Measurements from ENCODE around the gene UROC1.

Gene UROC1

DNA sequence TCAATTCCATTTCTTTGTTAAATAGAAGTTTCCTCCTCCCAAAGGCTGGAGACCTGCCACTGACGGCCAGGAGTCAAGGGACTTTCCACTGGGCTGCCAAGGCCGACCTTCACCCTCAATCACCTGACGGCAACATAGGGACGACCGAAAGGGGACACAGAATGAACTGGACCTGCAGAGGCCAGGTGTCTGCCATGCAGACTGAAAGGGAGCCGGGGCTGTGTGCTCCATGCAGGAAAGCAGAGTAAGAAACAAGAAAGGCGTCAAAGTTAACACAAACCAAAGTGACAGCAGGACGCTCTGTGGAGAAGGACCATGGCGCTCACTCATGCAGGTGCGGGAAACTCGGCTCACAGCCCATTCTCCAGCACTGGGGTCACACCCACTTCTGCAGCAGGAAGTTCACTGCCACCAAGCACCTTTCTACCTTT lies 67.9 kb downstream of the UROC1 start:
- no peak for TF ChIP-seq ZFX (IDR thresholded peaks at IDR 0.05; ENCODE audit: borderline replicate concordance)
- TF ChIP-seq, protein P1, sequence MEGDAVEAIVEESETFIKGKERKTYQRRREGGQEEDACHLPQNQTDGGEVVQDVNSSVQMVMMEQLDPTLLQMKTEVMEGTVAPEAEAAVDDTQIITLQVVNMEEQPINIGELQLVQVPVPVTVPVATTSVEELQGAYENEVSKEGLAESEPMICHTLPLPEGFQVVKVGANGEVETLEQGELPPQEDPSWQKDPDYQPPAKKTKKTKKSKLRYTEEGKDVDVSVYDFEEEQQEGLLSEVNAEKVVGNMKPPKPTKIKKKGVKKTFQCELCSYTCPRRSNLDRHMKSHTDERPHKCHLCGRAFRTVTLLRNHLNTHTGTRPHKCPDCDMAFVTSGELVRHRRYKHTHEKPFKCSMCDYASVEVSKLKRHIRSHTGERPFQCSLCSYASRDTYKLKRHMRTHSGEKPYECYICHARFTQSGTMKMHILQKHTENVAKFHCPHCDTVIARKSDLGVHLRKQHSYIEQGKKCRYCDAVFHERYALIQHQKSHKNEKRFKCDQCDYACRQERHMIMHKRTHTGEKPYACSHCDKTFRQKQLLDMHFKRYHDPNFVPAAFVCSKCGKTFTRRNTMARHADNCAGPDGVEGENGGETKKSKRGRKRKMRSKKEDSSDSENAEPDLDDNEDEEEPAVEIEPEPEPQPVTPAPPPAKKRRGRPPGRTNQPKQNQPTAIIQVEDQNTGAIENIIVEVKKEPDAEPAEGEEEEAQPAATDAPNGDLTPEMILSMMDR (IDR thresholded peaks at IDR 0.05) = no peak
- H3K27ac ChIP-seq = no peak overlapping the region

DNA sequence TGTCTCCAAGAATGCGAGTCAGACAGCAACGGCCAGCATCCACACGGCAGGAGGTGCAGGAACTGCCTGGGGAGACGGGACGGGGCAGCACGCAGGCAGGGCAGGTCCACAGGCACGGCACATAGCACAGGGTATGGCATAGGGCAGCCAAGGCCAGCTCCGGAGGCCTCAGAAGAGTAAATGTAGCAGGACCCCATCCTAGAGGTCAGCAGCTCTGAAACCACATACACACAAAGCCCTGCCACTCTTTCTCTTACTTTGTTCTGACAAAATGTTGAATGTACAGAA lies 68.7 kb downstream of the UROC1 start:
- TF ChIP-seq ZFX (IDR thresholded peaks at IDR 0.05; ENCODE audit: borderline replicate concordance) = no peak
- TF ChIP-seq, protein P1 (IDR thresholded peaks at IDR 0.05) = no peak

GRCh38 chr3:126448136-126448892 lies 69.3 kb downstream of the UROC1 start:
- no peak overlapping the region for H3K27ac ChIP-seq
- no peak for TF ChIP-seq ZFX (IDR thresholded peaks at IDR 0.05; ENCODE audit: borderline replicate concordance)
- TF ChIP-seq, protein P1 (IDR thresholded peaks at IDR 0.05) = no peak

More for the DNA sequence above, 68.7 kb downstream of the UROC1 start:
- H3K27ac ChIP-seq = no peak overlapping the region

DNA sequence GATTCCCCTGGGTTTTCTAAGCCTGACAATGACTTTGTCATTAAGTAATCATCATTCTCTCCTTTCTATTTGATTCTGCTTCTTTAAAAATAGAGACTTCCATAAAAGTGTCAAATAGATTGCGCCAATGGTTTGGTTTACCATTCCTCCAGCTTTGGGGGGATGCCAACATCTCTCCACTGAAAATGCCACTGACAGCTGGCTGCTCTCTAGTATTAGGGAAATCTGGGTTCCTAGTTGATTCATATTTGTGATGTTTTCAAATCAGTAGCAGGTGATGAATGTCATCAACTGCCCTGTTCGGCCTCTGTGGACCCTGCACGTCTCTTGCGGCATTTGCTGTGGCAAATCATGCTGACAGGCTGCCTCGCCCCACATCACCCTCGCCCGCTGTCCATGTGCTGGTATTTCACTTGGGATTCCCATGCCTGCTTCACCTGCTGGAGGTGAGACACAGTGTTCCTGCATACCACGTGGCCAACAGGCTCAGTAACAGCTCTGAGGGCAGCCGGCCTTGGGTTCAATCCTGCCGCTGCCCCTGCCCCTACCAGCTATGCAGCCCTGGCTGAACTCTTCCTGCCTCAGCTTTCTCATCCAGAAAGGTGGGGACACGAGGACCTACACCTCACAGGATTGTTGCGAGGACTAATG lies 70.0 kb downstream of the UROC1 start:
- no peak overlapping the region for H3K27ac ChIP-seq
- TF ChIP-seq, protein P1 (IDR thresholded peaks at IDR 0.05) = no peak
- no peak for TF ChIP-seq ZFX (IDR thresholded peaks at IDR 0.05; ENCODE audit: borderline replicate concordance)

GRCh38 chr3:126446791-126447190 lies 70.8 kb downstream of the UROC1 start:
- H3K27ac ChIP-seq = no peak overlapping the region
- TF ChIP-seq, protein P1 (IDR thresholded peaks at IDR 0.05) = no peak
- no peak for TF ChIP-seq ZFX (IDR thresholded peaks at IDR 0.05; ENCODE audit: borderline replicate concordance)

- TF ChIP-seq ZFX (IDR thresholded peaks at IDR 0.05; ENCODE audit: borderline replicate concordance) = no peak
- TF ChIP-seq, protein P1 (IDR thresholded peaks at IDR 0.05) = no peak
- H3K27ac ChIP-seq = no peak overlapping the region
Observed at GRCh38 chr3:126446301-126446700, 71.3 kb downstream of the UROC1 start.

- no peak for TF ChIP-seq ZFX (IDR thresholded peaks at IDR 0.05; ENCODE audit: borderline replicate concordance)
- H3K27ac ChIP-seq = no peak overlapping the region
Observed at GRCh38 chr3:126445506-126445905, 72.1 kb downstream of the UROC1 start.

Measured in 22Rv1 (cell line).